Body of pancreas (tissue), 4 donors: ENCODE measurements around the gene JAKMIP2. TPM values are rescaled to one million over a fixed set of nuclear protein-coding genes. Genes with fewer than 3 reads are reported as not detected.

ENCODE experiments used
- ATAC-seq: fragments of 150-250 bp; one replicate; pipeline ENCODE4 v1.9.1; 2016
- DNase-seq, 4 donors: peaks; one replicate each; pipeline ENCODE4 v3.0.0-alpha.2; 2019
- H3K27ac ChIP-seq, 4 donors: fragments of 200-600 bp; sonication (generic); 1 replicate in 3 of 4; 2 replicates in 1 of 4; pipeline versions ENCODE4 v1.5.1 to v1.6.1; 2016 to 2019; ENCODE audit warnings: mild to moderate bottlenecking in 1 of 4, mixed read lengths in 1 of 4, moderate library complexity in 1 of 4
- H3K27me3 ChIP-seq, 2 donors: fragments of 200-600 bp; sonication (generic); one replicate each; pipeline ENCODE4 v1.6.0; 2016; ENCODE audit warnings: mild to moderate bottlenecking in 1 of 2
- H3K36me3 ChIP-seq, 2 donors: fragments of 200-600 bp; sonication (generic); replicated peaks in 1 of 2; 2 replicates each; pipeline ENCODE4 v1.5.1; 2016; ENCODE audit warnings: low read depth in 2 of 2; ENCODE audit not compliant: insufficient read depth in 1 of 2
- H3K4me1 ChIP-seq: fragments of 200-600 bp; sonication (generic); one replicate; pipeline ENCODE4 v1.6.0; 2016
- H3K4me3 ChIP-seq, 2 donors: fragments of 200-600 bp; sonication (generic); 1 replicate in 1 of 2; 2 replicates in 1 of 2; pipeline ENCODE4 v1.5.1; 2016 to 2019
- H3K9me3 ChIP-seq, 3 donors: fragments of 200-600 bp; sonication (generic); 1 replicate in 2 of 3; 2 replicates in 1 of 3; pipeline ENCODE4 v1.5.1; 2016
- POLR2A ChIP-seq, 3 donors: fragments of 450-650 bp; IDR thresholded peaks; one replicate each; pipeline ENCODE4 v1.6.1; 2016; ENCODE audit warnings: antibody characterized with exemption in 3 of 3, mild to moderate bottlenecking in 2 of 3
- WGBS, 2 donors: methylation state at CpG; one replicate each; pipeline ENCODE4 v1.1.5; 2017; 5-methylcytosine and 5-hydroxymethylcytosine counted together
- intact Hi-C: fragments of 100-400 bp; cut with DNase I; formaldehyde crosslinking; loops from one replicate; pipeline ENCODE4 v1.15.1; 2023
- total RNA-seq, 2 donors: library from RNA; depleted of rRNA; stranded (reverse); fragments of >200 nt; gene quantifications; one replicate each; pipeline ENCODE4 v1.1.0, GENCODE V29; 2016
- TF ChIP-seq, protein P1 (sequence below), 7 experiments: fragments of 450-650 bp in 4 of 7; fragments of 200-600 bp in 3 of 7; sonication (generic) in 3 of 7; IDR thresholded peaks; one replicate each; pipeline ENCODE4 v1.5.1; 2016 to 2019; ENCODE audit warnings: antibody characterized with exemption in 7 of 7

JAKMIP2 gene
- total RNA-seq, 2 donors from 2014 or later, result 0.78 to 1.3 TPM

DNA sequence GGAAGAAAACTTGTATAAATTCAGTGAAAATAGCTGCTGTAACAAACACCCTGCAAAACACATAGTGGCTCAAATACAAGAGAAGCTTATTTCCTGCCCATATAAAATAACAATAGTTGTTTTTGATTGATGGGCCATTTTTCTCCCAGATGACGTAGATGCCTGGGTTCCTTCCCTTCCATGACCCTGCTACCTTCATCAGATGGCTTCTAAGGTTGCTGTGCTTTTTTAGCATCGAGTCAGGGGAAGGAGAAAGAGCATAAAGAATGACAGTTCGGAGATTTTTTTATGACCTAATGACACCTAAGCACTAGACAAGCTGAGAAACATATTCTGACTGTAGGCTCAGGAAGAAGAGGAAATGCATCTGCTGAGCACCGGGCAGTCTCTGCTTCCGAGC, 238.0 kb downstream of the JAKMIP2 start:
- Histone ChIP-seq H3K4me3 (no peak overlapping the region), H3K27ac (no peak overlapping the region), H3K9me3 (no peaks in the 10 kb centered on the region), H3K27me3 (no peaks in the 10 kb centered on the region), H3K4me1 (no peaks in the 10 kb centered on the region), H3K36me3 (no peaks in the 10 kb centered on the region)
- ATAC-seq (no peak), DNase-seq (no peak)
- no peak for TF ChIP-seq POLR2A (IDR thresholded peaks at IDR 0.05)
- TF ChIP-seq, protein P1, sequence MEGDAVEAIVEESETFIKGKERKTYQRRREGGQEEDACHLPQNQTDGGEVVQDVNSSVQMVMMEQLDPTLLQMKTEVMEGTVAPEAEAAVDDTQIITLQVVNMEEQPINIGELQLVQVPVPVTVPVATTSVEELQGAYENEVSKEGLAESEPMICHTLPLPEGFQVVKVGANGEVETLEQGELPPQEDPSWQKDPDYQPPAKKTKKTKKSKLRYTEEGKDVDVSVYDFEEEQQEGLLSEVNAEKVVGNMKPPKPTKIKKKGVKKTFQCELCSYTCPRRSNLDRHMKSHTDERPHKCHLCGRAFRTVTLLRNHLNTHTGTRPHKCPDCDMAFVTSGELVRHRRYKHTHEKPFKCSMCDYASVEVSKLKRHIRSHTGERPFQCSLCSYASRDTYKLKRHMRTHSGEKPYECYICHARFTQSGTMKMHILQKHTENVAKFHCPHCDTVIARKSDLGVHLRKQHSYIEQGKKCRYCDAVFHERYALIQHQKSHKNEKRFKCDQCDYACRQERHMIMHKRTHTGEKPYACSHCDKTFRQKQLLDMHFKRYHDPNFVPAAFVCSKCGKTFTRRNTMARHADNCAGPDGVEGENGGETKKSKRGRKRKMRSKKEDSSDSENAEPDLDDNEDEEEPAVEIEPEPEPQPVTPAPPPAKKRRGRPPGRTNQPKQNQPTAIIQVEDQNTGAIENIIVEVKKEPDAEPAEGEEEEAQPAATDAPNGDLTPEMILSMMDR (IDR thresholded peaks at IDR 0.05), result no peak
- WGBS, 2 donors, result 53 to 68% methylated on average over 5 of the region's 5 CpGs
- intact Hi-C loops, result no loop called here

DNA sequence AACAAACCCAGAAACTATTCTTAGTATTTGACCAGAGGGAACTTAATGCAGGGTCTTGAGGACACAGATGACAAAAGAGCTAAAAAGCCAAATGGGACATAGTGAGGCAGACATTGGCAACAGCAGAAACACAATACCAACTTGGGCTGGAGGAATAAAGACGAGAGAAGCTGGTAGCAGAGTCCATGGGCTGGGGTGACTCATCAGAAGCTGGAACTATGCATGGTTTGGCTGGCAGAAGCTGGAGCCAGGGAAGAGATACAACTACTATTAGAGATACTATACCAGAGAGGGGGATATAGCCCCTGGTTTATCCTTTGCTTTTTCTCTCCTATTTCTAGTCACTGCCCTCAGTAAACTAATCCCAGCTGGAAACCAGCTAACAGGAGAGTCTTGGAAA, 243.5 kb downstream of the JAKMIP2 start:
- no peaks in the 10 kb centered on the region for H3K36me3 ChIP-seq
- no peaks in the 10 kb centered on the region for H3K4me1 ChIP-seq
- H3K27me3 ChIP-seq, result no peaks in the 10 kb centered on the region
- WGBS, 2 donors, result 40 to 54% methylated on average over 1 of the region's 1 CpG
- intact Hi-C loops, result no loop called here
- ATAC-seq, result no peak
- no peak overlapping the region for H3K27ac ChIP-seq
- DNase-seq, result no peak
- no peak for TF ChIP-seq POLR2A (IDR thresholded peaks at IDR 0.05)
- TF ChIP-seq, protein P1 (IDR thresholded peaks at IDR 0.05), result no peak
- no peak overlapping the region for H3K4me3 ChIP-seq
- no peaks in the 10 kb centered on the region for H3K9me3 ChIP-seq

DNA sequence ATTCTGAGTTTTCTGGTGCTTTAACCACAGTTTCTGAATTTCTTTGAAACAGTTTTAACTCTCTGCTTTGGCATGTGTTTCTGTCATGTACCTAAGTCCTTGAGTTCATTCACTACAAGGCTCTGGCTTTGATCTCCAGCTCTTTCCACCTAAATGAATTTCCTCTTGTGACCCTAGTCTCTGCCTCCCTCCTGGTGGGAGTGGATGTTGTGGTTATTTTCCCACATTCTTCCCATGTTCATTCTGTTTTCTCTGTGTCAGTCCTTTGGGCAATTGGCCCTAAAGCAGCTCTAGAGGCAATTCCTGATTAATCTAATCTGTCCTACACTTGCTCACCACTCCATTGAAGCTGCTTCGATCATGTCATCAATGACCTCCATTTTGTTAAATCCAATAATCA, 244.3 kb downstream of the JAKMIP2 start:
- Histone ChIP-seq H3K27me3 (no peaks in the 10 kb centered on the region), H3K4me1 (no peaks in the 10 kb centered on the region), H3K4me3 (no peak overlapping the region), H3K36me3 (no peaks in the 10 kb centered on the region), H3K27ac (no peak overlapping the region), H3K9me3 (no peaks in the 10 kb centered on the region)
- ATAC-seq (no peak), DNase-seq (no peak)
- 82 to 91% methylated on average over 1 of the region's 1 CpG for WGBS, 2 donors
- TF ChIP-seq POLR2A (IDR thresholded peaks at IDR 0.05), result no peak
- TF ChIP-seq, protein P1 (IDR thresholded peaks at IDR 0.05), result no peak
- intact Hi-C loops, result no loop called here

Other genes starting within 250 kb of the JAKMIP2 start
- 1,000 to 10,000 TPM; 3,901 to 5,969 TPM for gene SPINK1, start 48.9 kb upstream of the JAKMIP2 start, total RNA-seq
- not detected for gene SCGB3A2, start 96.0 kb upstream of the JAKMIP2 start, total RNA-seq
- not detected for gene C5orf46, start 123.8 kb upstream of the JAKMIP2 start, total RNA-seq